GM12878 (cell line): ENCODE results near the gene TYROBP. TPM values are rescaled to one million over a fixed set of nuclear protein-coding genes. Genes with fewer than 3 reads are reported as not detected.

Experiments used
- EZH2 ChIP-seq: IDR thresholded peaks from 2 replicates; pipeline ENCODE4 v1.6.1; 2012; ENCODE audit warnings: low read depth, mild to moderate bottlenecking, control low read depth, inconsistent platforms, low read length, borderline replicate concordance; ENCODE audit not compliant: control insufficient read depth
- HCFC1 ChIP-seq: fragments of 150-350 bp; IDR thresholded peaks from 2 replicates; pipeline ENCODE4 v1.6.1; 2014; ENCODE audit warnings: low read length
- IRF4 ChIP-seq: IDR thresholded peaks from 2 replicates; pipeline ENCODE4 v1.6.1; 2011; ENCODE audit warnings: low read depth, low read length
- MYB ChIP-seq: fragments of 150-350 bp; IDR thresholded peaks from 2 replicates; pipeline ENCODE4 v1.6.1; 2014; ENCODE audit warnings: mild to moderate bottlenecking, low read depth, low read length, borderline replicate concordance
- MYC ChIP-seq: IDR thresholded peaks from 2 replicates; pipeline ENCODE4 v1.6.1; 2011; ENCODE audit warnings: mild to moderate bottlenecking, low read length, moderate library complexity, inconsistent platforms; ENCODE audit not compliant: insufficient read depth, insufficient replicate concordance, insufficient read length, severe bottlenecking
- NFIC ChIP-seq: IDR thresholded peaks from 2 replicates; pipeline ENCODE4 v1.6.1; 2012; ENCODE audit warnings: low read depth, mild to moderate bottlenecking, inconsistent platforms, low read length, moderate library complexity
- PML ChIP-seq: IDR thresholded peaks from 2 replicates; pipeline ENCODE4 v1.6.1; 2012; ENCODE audit warnings: low read length, inconsistent platforms
- REST ChIP-seq: IDR thresholded peaks from 2 replicates; pipeline ENCODE4 v1.6.1; 2012; ENCODE audit warnings: mild to moderate bottlenecking, low read depth, low read length
- SMARCA5 ChIP-seq: fragments of 450-650 bp; IDR thresholded peaks from 2 replicates; pipeline ENCODE4 v1.6.1; 2017; ENCODE audit warnings: mild to moderate bottlenecking
- ZBED1 ChIP-seq: IDR thresholded peaks from 2 replicates; pipeline ENCODE4 v1.6.1; 2016; ENCODE audit warnings: borderline replicate concordance
- ZNF592 ChIP-seq: fragments of 450-650 bp; IDR thresholded peaks from 2 replicates; pipeline ENCODE4 v1.6.1; 2017; ENCODE audit warnings: mild to moderate bottlenecking, moderate library complexity
- ZNF622 ChIP-seq: fragments of 450-650 bp; IDR thresholded peaks from 2 replicates; pipeline ENCODE4 v1.6.1; 2017; ENCODE audit warnings: mild to moderate bottlenecking, inconsistent platforms
- ZSCAN29 ChIP-seq: fragments of 450-650 bp; IDR thresholded peaks from 2 replicates; pipeline ENCODE4 v1.6.1; 2017; ENCODE audit warnings: mild to moderate bottlenecking, moderate library complexity
- ZZZ3 ChIP-seq: IDR thresholded peaks from 2 replicates; pipeline ENCODE4 v1.6.1; 2011; ENCODE audit warnings: low read depth; ENCODE audit not compliant: control insufficient read depth, insufficient read length
- polyA plus RNA-seq, 11 experiments: library from polyadenylated mRNA; depleted of rRNA in 4 of 11; unstranded in 6 of 11; stranded (reverse) in 5 of 11; fragments of >200 nt; fragmentation: Nextera tagmentation in 4 of 11; fragmentation: Illumina TruSeq in 1 of 11; extraction: Ambion mirVana in 4 of 11; extraction: Trizol in 1 of 11; gene quantifications; 1 replicate in 1 of 11; 2 replicates in 10 of 11; pipeline versions ENCODE4 v1.2.1 to v1.2.3, GENCODE V29; 2011 to 2016; ENCODE audit warnings: inconsistent platforms in 2 of 11, missing spikeins in 2 of 11, low read depth in 1 of 11
- total RNA-seq, 4 experiments: library from RNA; depleted of rRNA in 3 of 4; stranded (reverse); fragments of >200 nt in 3 of 4; fragmentation: Illumina TruSeq in 1 of 4; extraction: Trizol in 1 of 4; gene quantifications; 2 replicates each; pipeline versions ENCODE4 v1.2.1 to v1.2.3, GENCODE V29; 2013 to 2021
- TF ChIP-seq, protein P1 (sequence below): IDR thresholded peaks from 2 replicates; pipeline ENCODE4 v1.6.1; 2012; ENCODE audit warnings: low read depth, low read length, improper control_type of control experiment
- TF ChIP-seq, protein P2 (sequence below): fragments of 450-650 bp; IDR thresholded peaks from 2 replicates; pipeline ENCODE4 v1.6.1; 2017; ENCODE audit warnings: low read depth, mild to moderate bottlenecking, moderate library complexity

Gene TYROBP
- total and polyA plus RNA-seq, 10 of the 15 experiments (the other 5 are each of a cell fraction or from before 2014, with no cell fraction given) = 0.33 to 2.4 (median 0.58) TPM; not detected in 2

- no peak for TF ChIP-seq ZZZ3
- TF ChIP-seq HCFC1 = peak; percentile 9; the same call in 1 of the 2 replicates
- no peak for TF ChIP-seq MYC
- no peak for TF ChIP-seq ZNF592
- no peak for TF ChIP-seq ZBED1
- no peak for TF ChIP-seq ZNF622
- peak; percentile 99 for TF ChIP-seq SMARCA5
- TF ChIP-seq MYB = no peak
- TF ChIP-seq REST = no peak
- no peak for TF ChIP-seq ZSCAN29
- peak; percentile 28; the same call in 1 of the 2 replicates for TF ChIP-seq NFIC
- TF ChIP-seq IRF4 = peak; percentile 55; the same call in 1 of the 2 replicates
- TF ChIP-seq EZH2 = no peak
- TF ChIP-seq, protein P1, sequence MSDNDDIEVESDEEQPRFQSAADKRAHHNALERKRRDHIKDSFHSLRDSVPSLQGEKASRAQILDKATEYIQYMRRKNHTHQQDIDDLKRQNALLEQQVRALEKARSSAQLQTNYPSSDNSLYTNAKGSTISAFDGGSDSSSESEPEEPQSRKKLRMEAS = no peak
- no peak for TF ChIP-seq PML
- TF ChIP-seq, protein P2, sequence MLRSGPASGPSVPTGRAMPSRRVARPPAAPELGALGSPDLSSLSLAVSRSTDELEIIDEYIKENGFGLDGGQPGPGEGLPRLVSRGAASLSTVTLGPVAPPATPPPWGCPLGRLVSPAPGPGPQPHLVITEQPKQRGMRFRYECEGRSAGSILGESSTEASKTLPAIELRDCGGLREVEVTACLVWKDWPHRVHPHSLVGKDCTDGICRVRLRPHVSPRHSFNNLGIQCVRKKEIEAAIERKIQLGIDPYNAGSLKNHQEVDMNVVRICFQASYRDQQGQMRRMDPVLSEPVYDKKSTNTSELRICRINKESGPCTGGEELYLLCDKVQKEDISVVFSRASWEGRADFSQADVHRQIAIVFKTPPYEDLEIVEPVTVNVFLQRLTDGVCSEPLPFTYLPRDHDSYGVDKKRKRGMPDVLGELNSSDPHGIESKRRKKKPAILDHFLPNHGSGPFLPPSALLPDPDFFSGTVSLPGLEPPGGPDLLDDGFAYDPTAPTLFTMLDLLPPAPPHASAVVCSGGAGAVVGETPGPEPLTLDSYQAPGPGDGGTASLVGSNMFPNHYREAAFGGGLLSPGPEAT = peak; percentile 95
Measured at GRCh38 chr19:35908973-35909683, 1.0 kb upstream of the TYROBP start (continued).
